ENCODE measurements around the gene PRR33.

The PRR33 gene

DNA sequence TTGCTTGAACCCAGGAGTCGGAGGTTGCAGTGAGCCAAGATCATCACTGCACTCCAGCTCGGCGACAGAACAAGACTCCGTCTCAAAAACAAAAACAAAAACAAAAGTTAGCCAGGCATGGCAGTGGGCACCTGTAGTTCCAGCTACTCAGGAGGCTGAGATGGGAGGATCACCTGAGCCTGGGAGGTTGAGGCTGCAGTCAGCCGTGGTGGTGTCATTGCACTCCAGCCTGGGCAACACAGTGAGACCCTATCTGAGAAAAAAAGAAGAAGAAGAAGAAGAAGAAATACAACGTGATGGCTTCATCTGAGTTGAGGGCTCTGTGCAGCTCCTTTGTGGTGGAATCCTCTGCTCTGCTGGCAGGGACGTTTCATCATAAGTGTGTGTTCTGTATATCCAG is 17.8 kb upstream of the PRR33 start:
- H3K27ac ChIP-seq = no peak overlapping the region
- TF ChIP-seq, protein P1, sequence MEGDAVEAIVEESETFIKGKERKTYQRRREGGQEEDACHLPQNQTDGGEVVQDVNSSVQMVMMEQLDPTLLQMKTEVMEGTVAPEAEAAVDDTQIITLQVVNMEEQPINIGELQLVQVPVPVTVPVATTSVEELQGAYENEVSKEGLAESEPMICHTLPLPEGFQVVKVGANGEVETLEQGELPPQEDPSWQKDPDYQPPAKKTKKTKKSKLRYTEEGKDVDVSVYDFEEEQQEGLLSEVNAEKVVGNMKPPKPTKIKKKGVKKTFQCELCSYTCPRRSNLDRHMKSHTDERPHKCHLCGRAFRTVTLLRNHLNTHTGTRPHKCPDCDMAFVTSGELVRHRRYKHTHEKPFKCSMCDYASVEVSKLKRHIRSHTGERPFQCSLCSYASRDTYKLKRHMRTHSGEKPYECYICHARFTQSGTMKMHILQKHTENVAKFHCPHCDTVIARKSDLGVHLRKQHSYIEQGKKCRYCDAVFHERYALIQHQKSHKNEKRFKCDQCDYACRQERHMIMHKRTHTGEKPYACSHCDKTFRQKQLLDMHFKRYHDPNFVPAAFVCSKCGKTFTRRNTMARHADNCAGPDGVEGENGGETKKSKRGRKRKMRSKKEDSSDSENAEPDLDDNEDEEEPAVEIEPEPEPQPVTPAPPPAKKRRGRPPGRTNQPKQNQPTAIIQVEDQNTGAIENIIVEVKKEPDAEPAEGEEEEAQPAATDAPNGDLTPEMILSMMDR (IDR thresholded peaks at IDR 0.05) = no peak
- H3K4me3 ChIP-seq = no peak overlapping the region
- DNase-seq (ENCODE audit: low spot score) = no peak

DNA sequence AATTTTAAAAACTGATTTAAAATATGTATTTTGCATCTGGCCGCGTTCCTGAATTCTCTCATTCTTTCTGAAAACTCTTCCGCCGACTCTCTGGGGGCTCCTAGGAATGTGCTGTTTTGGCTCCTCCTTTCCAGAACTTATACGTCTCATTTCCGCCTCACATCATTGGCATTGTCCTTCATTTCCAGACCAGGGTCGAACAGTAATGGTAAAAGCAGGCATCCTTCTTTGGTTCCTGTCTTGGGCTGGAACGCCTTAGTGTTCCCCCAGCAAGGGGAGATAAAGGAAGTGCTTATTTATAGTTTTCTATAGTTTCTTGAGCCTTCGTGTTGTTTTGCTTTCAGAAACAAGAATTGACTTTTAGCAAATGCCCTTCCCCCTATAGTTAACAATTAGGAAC is 16.9 kb upstream of the PRR33 start:
- DNase-seq (ENCODE audit: low spot score) = no peak
- H3K4me3 ChIP-seq = peak overlapping the region; percentile 35
- H3K27ac ChIP-seq = peak overlapping the region in 1 of 2 donors; percentile 30
- TF ChIP-seq, protein P1 (IDR thresholded peaks at IDR 0.05) = no peak

DNA sequence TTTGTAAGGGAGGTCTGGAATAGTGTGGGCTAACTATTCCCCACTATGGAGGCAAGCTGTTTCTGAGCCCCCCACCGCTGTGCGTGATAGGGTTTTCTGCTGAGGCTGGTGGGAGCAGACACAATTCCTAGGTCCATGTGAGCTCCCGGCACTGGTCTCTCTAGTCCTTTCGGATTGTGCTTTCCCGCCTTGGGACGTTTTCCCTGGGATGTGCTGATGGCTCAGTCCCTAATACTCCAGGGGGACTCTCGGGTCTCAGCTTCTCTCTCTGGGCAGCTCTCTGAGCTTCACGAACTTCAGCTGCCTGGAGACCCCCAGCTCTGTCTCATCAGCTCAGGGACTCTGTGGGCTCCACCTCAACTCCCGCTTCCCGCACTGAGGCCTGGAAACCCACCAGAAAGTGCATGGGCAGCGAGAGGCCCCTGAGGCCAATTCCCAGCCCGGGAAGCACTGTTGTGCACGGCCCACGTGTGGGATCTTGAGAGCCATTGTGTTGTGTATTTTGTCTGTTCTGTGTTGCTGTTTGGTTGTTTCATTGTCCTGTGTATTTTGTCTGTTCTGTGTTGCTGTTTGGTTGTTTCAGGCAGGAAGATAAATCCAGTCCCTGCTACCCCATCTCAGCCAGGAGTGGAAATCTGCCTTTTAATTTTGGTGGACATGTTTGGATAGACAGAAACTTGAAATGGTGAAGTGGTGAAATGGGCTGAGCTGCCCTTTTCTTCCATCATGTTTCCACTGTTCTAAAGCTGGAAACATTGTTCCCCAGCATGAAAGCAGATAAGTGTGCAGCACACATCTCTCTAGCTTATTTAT is 15.1 kb upstream of the PRR33 start:
- no peak overlapping the region for H3K4me3 ChIP-seq
- DNase-seq (ENCODE audit: low spot score) = no peak
- TF ChIP-seq, protein P1 (IDR thresholded peaks at IDR 0.05) = no peak
- peak overlapping the region in 1 of 2 donors; percentile 26 for H3K27ac ChIP-seq

DNA sequence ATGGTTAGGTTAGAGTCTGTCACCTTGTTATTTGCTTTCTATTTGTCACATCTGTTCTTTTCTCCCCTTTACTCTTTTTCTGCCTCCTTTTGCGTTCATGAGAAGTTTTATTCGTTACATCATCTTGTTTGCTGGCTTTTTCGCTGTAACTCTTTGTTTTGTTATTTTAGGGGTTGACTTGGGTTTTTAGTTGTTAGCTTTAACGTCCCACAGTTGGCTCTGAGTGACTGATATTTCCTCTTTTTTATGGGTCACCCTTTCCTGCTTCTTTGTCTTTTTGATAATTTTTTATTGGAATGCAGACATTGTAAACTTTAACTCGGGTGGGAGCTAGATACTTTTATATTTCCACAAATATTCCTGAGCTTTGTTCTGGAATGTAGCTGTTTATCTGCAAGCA is 14.5 kb upstream of the PRR33 start:
- TF ChIP-seq, protein P1 (IDR thresholded peaks at IDR 0.05) = no peak
- H3K4me3 ChIP-seq = no peak overlapping the region
- no peak overlapping the region for H3K27ac ChIP-seq
- DNase-seq (ENCODE audit: low spot score) = no peak

DNA sequence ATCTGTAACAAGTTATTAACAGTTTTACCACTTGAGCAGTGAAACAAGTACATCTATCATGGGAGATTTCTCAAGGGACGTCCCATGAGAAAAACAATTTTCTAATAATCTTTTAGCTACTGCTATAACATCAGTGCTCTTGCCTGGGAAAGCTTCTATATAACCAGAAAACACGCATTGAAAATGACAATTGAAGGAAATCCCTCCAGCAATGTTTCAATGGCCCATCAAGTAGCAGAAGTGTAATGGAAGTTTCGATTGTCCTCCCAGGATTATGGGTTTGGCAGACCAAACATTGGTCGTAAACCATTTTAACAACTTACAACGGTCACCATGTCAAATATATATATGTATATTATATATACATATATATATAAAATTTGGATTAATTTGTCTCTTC is 8.0 kb upstream of the PRR33 start:
- no peak for DNase-seq (ENCODE audit: low spot score)
- Histone ChIP-seq H3K27ac (no peak overlapping the region), H3K4me3 (no peak overlapping the region)
- TF ChIP-seq, protein P1 (IDR thresholded peaks at IDR 0.05) = no peak

DNA sequence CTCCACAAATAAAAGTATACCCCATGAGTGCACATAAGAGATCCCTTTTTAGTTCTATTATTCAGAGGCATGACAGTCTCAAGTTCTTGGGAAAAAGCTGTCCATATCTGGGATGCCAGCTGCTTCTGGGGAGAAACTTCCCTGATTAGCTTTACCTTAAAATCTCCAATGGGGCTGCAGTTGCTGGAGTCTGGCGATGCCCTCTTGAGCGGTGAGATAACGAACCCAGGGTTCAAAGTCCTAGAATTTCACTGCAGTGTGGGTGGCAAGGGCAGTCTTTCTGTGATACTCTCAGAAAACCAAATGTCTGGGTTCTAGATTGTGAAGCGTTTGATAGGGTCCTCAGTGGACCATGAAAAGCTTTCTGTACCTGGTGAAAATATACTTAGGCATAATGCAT is 7.4 kb upstream of the PRR33 start:
- Histone ChIP-seq H3K27ac (no peak overlapping the region), H3K4me3 (no peak overlapping the region)
- TF ChIP-seq, protein P1 (IDR thresholded peaks at IDR 0.05) = no peak
- DNase-seq (ENCODE audit: low spot score) = no peak

DNA sequence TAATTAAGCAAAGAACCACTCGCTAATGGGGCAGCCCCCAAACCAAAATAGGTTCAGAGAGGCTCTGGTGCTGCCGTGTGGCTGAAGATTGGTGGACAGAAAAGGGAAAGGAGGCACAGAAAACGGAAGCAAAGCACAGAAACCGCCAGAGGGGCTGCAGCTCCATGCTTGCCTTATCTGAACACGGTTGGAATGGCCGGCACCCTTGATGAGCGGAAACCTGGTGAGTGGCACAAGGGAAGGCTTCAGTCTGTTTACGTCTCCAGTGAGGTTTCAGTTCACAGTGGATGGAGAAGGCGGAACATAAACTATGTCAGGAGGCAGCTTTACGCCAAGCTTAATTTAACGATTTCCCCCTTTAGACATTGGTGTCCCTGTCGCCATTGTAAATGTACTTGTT is 5.2 kb upstream of the PRR33 start:
- Histone ChIP-seq H3K27ac (no peak overlapping the region), H3K4me3 (no peak overlapping the region)
- TF ChIP-seq, protein P1 (IDR thresholded peaks at IDR 0.05) = no peak
- no peak for DNase-seq (ENCODE audit: low spot score)
